B cell (primary cell): ENCODE data around the gene SLC12A7. TPM values are rescaled to one million over a fixed set of nuclear protein-coding genes. Genes with fewer than 3 reads are reported as not detected.

Experiments used
- ATAC-seq: fragments of 200-7000 bp; cut with Tn5 transposase; one replicate; pipeline ENCODE4 v1.10.0; 2021; ENCODE audit warnings: low read depth, mild to moderate bottlenecking, moderate number of reproducible peaks, moderate library complexity
- CTCF ChIA-PET: fragments of 350-600 bp; sonication (Branson Sonifier 250); formaldehyde crosslinking; loops from one replicate; lab custom pipeline; 2021; ENCODE audit warnings: antibody characterized with exemption, inconsistent platforms; lab: Charles Lee
- POLR2A ChIA-PET: fragments of 350-600 bp; sonication (Branson Sonifier 250); formaldehyde crosslinking; loops from one replicate; lab custom pipeline; 2021; ENCODE audit warnings: antibody characterized with exemption; lab: Charles Lee
- DNase-seq: peaks from one replicate; pipeline ENCODE4 v3.0.0; 2013
- H2AFZ ChIP-seq: 2 replicates; pipeline ENCODE4 v1.6.1; 2012; ENCODE audit warnings: mild to moderate bottlenecking, low read depth, low read length; ENCODE audit not compliant: insufficient read depth, poor library complexity, severe bottlenecking
- H3K27ac ChIP-seq, 2 donors: 1 replicate in 1 of 2; 2 replicates in 1 of 2; pipeline ENCODE4 v1.5.1; 2012 to 2013; ENCODE audit warnings: low read length in 2 of 2, mild to moderate bottlenecking in 2 of 2, moderate library complexity in 1 of 2
- H3K27me3 ChIP-seq, 4 experiments: fragments of 200-600 bp in 1 of 4; sonication (generic) in 1 of 4; replicated peaks in 1 of 4; 1 replicate in 2 of 4; 2 replicates in 2 of 4; pipeline versions ENCODE4 v1.6.1 to v1.7.0; 2013 to 2016; ENCODE audit warnings: low read length in 3 of 4, mild to moderate bottlenecking in 2 of 4, mixed read lengths in 1 of 4, moderate library complexity in 1 of 4; ENCODE audit not compliant: insufficient read depth in 4 of 4, control insufficient read depth in 3 of 4; ENCODE audit errors: control extremely low read depth in 1 of 4
- H3K36me3 ChIP-seq, 2 experiments: replicated peaks in 1 of 2; 1 replicate in 1 of 2; 2 replicates in 1 of 2; pipeline versions ENCODE4 v1.6.1 to v1.7.1; 2013; ENCODE audit warnings: low read length in 1 of 2; ENCODE audit not compliant: insufficient read depth in 2 of 2, control insufficient read depth in 1 of 2; ENCODE audit errors: control extremely low read depth in 1 of 2, extremely low read depth in 1 of 2
- H3K4me1 ChIP-seq, 2 donors: fragments of 200-600 bp in 1 of 2; sonication (generic) in 1 of 2; 1 replicate in 1 of 2; 2 replicates in 1 of 2; pipeline versions ENCODE4 v1.5.1 to v1.6.1; 2013 to 2017; ENCODE audit warnings: low read length in 2 of 2; ENCODE audit not compliant: control insufficient read depth in 2 of 2, insufficient read depth in 2 of 2
- H3K4me2 ChIP-seq: replicated peaks from 2 replicates; pipeline ENCODE3; 2012; ENCODE audit warnings: mild to moderate bottlenecking, low read depth, low read length; ENCODE audit not compliant: poor library complexity, severe bottlenecking
- H3K4me3 ChIP-seq, 5 experiments: fragments of 200-600 bp in 1 of 5; sonication (generic) in 1 of 5; 1 replicate in 3 of 5; 2 replicates in 2 of 5; pipeline versions ENCODE4 v1.5.1 to v1.7.0; 2011 to 2016; ENCODE audit warnings: low read length in 4 of 5, mild to moderate bottlenecking in 4 of 5, low read depth in 2 of 5, control low read depth in 1 of 5, moderate library complexity in 1 of 5; ENCODE audit not compliant: insufficient read depth in 1 of 5; ENCODE audit errors: control extremely low read depth in 1 of 5, extremely low read depth in 1 of 5
- H3K79me2 ChIP-seq: fragments of 200-600 bp; sonication (generic); one replicate; pipeline ENCODE4 v1.6.0; 2016; ENCODE audit warnings: low read length; ENCODE audit not compliant: control insufficient read depth, insufficient read depth
- H3K9ac ChIP-seq: fragments of 200-600 bp; sonication (generic); 2 replicates; pipeline ENCODE4 v1.6.1; 2017; ENCODE audit warnings: mild to moderate bottlenecking, low read length, moderate library complexity
- H3K9me3 ChIP-seq, 3 donors: one replicate each; pipeline versions ENCODE4 v1.6.1 to v1.7.1; 2013; ENCODE audit warnings: low read length in 2 of 3; ENCODE audit not compliant: control insufficient read depth in 2 of 3, insufficient read depth in 1 of 3; ENCODE audit errors: control extremely low read depth in 1 of 3
- H4K20me1 ChIP-seq: 2 replicates; pipeline ENCODE4 v1.6.0; 2012; ENCODE audit warnings: mild to moderate bottlenecking, low read length; ENCODE audit not compliant: insufficient read depth, control insufficient read depth, poor library complexity, severe bottlenecking
- H3K27ac Mint-ChIP-seq: one replicate; pipeline ENCODE4 v1.8.0; 2021; ENCODE audit warnings: mixed read lengths
- H3K27me3 Mint-ChIP-seq: one replicate; pipeline ENCODE4 v1.8.0; 2021; ENCODE audit warnings: mixed read lengths
- H3K4me1 Mint-ChIP-seq: one replicate; pipeline ENCODE4 v1.8.0; 2021; ENCODE audit warnings: mixed read lengths
- H3K4me3 Mint-ChIP-seq: one replicate; pipeline ENCODE4 v1.8.0; 2021; ENCODE audit warnings: mixed read lengths
- H3K9me3 Mint-ChIP-seq: one replicate; pipeline ENCODE4 v1.8.0; 2022; ENCODE audit warnings: mixed read lengths; ENCODE audit not compliant: insufficient read depth
- CTCF ChIP-seq: fragments of 200-600 bp; IDR thresholded peaks from one replicate; pipeline ENCODE4 v1.8.0; 2022; ENCODE audit warnings: antibody characterized with exemption, mild to moderate bottlenecking
- EZH2 ChIP-seq: IDR thresholded peaks from 2 replicates; pipeline ENCODE4 v1.6.1; 2012; ENCODE audit warnings: borderline replicate concordance, low read depth, mild to moderate bottlenecking, moderate library complexity, low read length; ENCODE audit not compliant: insufficient read depth, poor library complexity, severe bottlenecking
- WGBS: methylation state at CpG from one replicate; pipeline ENCODE4 v1.1.5; 2013; ENCODE audit warnings: missing lambda C conversion rate; ENCODE audit not compliant: insufficient coverage; 5-methylcytosine and 5-hydroxymethylcytosine counted together
- intact Hi-C: fragments of 100-400 bp; cut with micrococcal nuclease; formaldehyde crosslinking; loops from one replicate; pipeline ENCODE4 v1.10.0; 2022
- polyA plus RNA-seq: library from polyadenylated mRNA; depleted of rRNA; stranded (reverse); fragments of >200 nt; gene quantifications from 2 replicates; pipeline ENCODE4 v1.2.3, GENCODE V29; 2012
- total RNA-seq, 2 donors: library from RNA; stranded (reverse); fragments of 120-200 nt in 1 of 2; gene quantifications; 1 replicate in 1 of 2; 2 replicates in 1 of 2; pipeline versions ENCODE4 v1.2.3 to v1.2.4, GENCODE V29; 2013 to 2022

The SLC12A7 gene
- total and polyA plus RNA-seq, 2 donors (not counting 1 experiment from before 2014, with no cell fraction given) = 25.5 to 34.4 TPM

- intact Hi-C loops = no loop called here
- CTCF ChIA-PET = no interaction called here
- H3K4me2 ChIP-seq = no peak overlapping the region
- no peak overlapping the region for H3K4me3 ChIP-seq
- peaks cover 0 to 2% (median 0%) of the 10 kb centered on the region in 3 donors for H3K9me3 ChIP-seq
- TF ChIP-seq CTCF (no peak), EZH2 (no peak)
- H4K20me1 ChIP-seq = no peaks in the 10 kb centered on the region
- Mint-ChIP-seq H3K9me3 (no peaks in the 10 kb centered on the region), H3K4me3 (no peak overlapping the region), H3K27me3 (peaks cover 6% of the 10 kb centered on the region), H3K27ac (no peak overlapping the region), H3K4me1 (no peaks in the 10 kb centered on the region)
- POLR2A ChIA-PET = no interaction called here
- no peak overlapping the region for H3K27ac ChIP-seq
- H3K79me2 ChIP-seq = no peaks in the 10 kb centered on the region
- DNase-seq (no peak), ATAC-seq (no peak)
- no peak overlapping the region for H2AFZ ChIP-seq
- no peaks in the 10 kb centered on the region for H3K4me1 ChIP-seq
- 84% methylated on average over 26 of the region's 26 CpGs for WGBS
- no peak overlapping the region for H3K9ac ChIP-seq
- peaks cover 0 to 18% (median under 1%) of the 10 kb centered on the region in 4 experiments for H3K27me3 ChIP-seq
- no peaks in the 10 kb centered on the region for H3K36me3 ChIP-seq
These were observed 83.2 kb downstream of the SLC12A7 start for GRCh38 chr5:1028481-1029281.
